Measurements from ENCODE around the gene EEA1.

EEA1 gene

GRCh38 chr12:92879698-92880322 is 49.3 kb downstream of the EEA1 start:
- DNase-seq, result no peak

GRCh38 chr12:92877904-92878303 is 51.2 kb downstream of the EEA1 start:
- DNase-seq, result no peak

GRCh38 chr12:92876496-92876895 is 52.6 kb downstream of the EEA1 start:
- DNase-seq, result no peak

- no peak for DNase-seq
These were observed 58.0 kb downstream of the EEA1 start for GRCh38 chr12:92871116-92871515.

- no peak for DNase-seq
These were observed 62.7 kb downstream of the EEA1 start for GRCh38 chr12:92866418-92866817.

GRCh38 chr12:92863251-92863650 is 65.8 kb downstream of the EEA1 start:
- DNase-seq, result no peak

GRCh38 chr12:92861381-92861780 is 67.7 kb downstream of the EEA1 start:
- DNase-seq, result no peak

GRCh38 chr12:92860521-92860920 is 68.6 kb downstream of the EEA1 start:
- DNase-seq, result no peak

GRCh38 chr12:92859650-92860386 is 69.3 kb downstream of the EEA1 start:
- no peak for DNase-seq

GRCh38 chr12:92857818-92858217 is 71.3 kb downstream of the EEA1 start:
- no peak for DNase-seq

GRCh38 chr12:92854344-92854743 is 74.8 kb downstream of the EEA1 start:
- DNase-seq, result no peak

GRCh38 chr12:92848740-92849139 is 80.4 kb downstream of the EEA1 start:
- no peak for DNase-seq

- DNase-seq, result no peak
These were observed 81.7 kb downstream of the EEA1 start for GRCh38 chr12:92847368-92847767.

GRCh38 chr12:92845329-92845728 is 83.8 kb downstream of the EEA1 start:
- DNase-seq, result no peak

- DNase-seq, result no peak
These were observed 84.8 kb downstream of the EEA1 start for GRCh38 chr12:92844151-92844763.

- no peak for DNase-seq
These were observed 99.3 kb downstream of the EEA1 start for GRCh38 chr12:92829686-92830282.

GRCh38 chr12:92828565-92828964 is 100.5 kb downstream of the EEA1 start:
- no peak for DNase-seq

- peak; percentile 17 for DNase-seq
These were observed 101.2 kb downstream of the EEA1 start for GRCh38 chr12:92827836-92828431.

- no peak for DNase-seq
These were observed 108.0 kb downstream of the EEA1 start for GRCh38 chr12:92821142-92821541.

- no peak for DNase-seq
These were observed 114.5 kb downstream of the EEA1 start for GRCh38 chr12:92814584-92814983.

GRCh38 chr12:92810370-92810769 is 118.7 kb downstream of the EEA1 start:
- DNase-seq, result no peak

GRCh38 chr12:92803903-92804302 is 125.2 kb downstream of the EEA1 start:
- no peak for DNase-seq

- DNase-seq, result no peak
These were observed 126.2 kb downstream of the EEA1 start for GRCh38 chr12:92802906-92803305.

- DNase-seq, result no peak
These were observed 132.4 kb downstream of the EEA1 start for GRCh38 chr12:92796650-92797049.

All from activated naive CD4-positive, alpha-beta T cell treated with Interleukin-2 at 50 U/mL for 16 hours (primary cell).